ENCODE measurements around the gene MT1HL1.

Gene MT1HL1

GRCh38 chr1:237029240-237029639 lies 25.0 kb upstream of the MT1HL1 start:
- H3K4me3 ChIP-seq (ENCODE audit: low read depth, low read length): no peak overlapping the region
- in situ Hi-C loops (cut with HindIII; ENCODE audit: low sequenced_read_pairs): no loop called here
- no peak for TF ChIP-seq CTCF (IDR thresholded peaks at IDR 0.05; ENCODE audit: low read depth, low read length, missing control alignments)
- no peak for DNase-seq (ENCODE audit: low read depth)

GRCh38 chr1:237025358-237026074 lies 21.3 kb upstream of the MT1HL1 start:
- no peak overlapping the region for H3K4me3 ChIP-seq (ENCODE audit: low read depth, low read length)
- no peak for TF ChIP-seq CTCF (IDR thresholded peaks at IDR 0.05; ENCODE audit: low read depth, low read length, missing control alignments)
- DNase-seq (ENCODE audit: low read depth): no peak
- in situ Hi-C loops (cut with HindIII; ENCODE audit: low sequenced_read_pairs): no loop called here

GRCh38 chr1:237018896-237019295 lies 14.7 kb upstream of the MT1HL1 start:
- no peak for DNase-seq (ENCODE audit: low read depth)
- in situ Hi-C loops (cut with HindIII; ENCODE audit: low sequenced_read_pairs): no loop called here

GRCh38 chr1:237016626-237017025 lies 12.4 kb upstream of the MT1HL1 start:
- no peak overlapping the region for H3K4me3 ChIP-seq (ENCODE audit: low read depth, low read length)
- TF ChIP-seq CTCF (IDR thresholded peaks at IDR 0.05; ENCODE audit: low read depth, low read length, missing control alignments): no peak
- in situ Hi-C loops (cut with HindIII; ENCODE audit: low sequenced_read_pairs): no loop called here
- no peak for DNase-seq (ENCODE audit: low read depth)

More at GRCh38 chr1:237018896-237019295, 14.7 kb upstream of the MT1HL1 start:
- H3K4me3 ChIP-seq (ENCODE audit: low read depth, low read length): no peak overlapping the region
- TF ChIP-seq CTCF (IDR thresholded peaks at IDR 0.05; ENCODE audit: low read depth, low read length, missing control alignments): no peak

GRCh38 chr1:237013608-237014007 lies 9.4 kb upstream of the MT1HL1 start:
- no peak for TF ChIP-seq CTCF (IDR thresholded peaks at IDR 0.05; ENCODE audit: low read depth, low read length, missing control alignments)
- DNase-seq (ENCODE audit: low read depth): peak; percentile 9
- in situ Hi-C loops (cut with HindIII; ENCODE audit: low sequenced_read_pairs): no loop called here

GRCh38 chr1:237012788-237013383 lies 8.6 kb upstream of the MT1HL1 start:
- H3K4me3 ChIP-seq (ENCODE audit: low read depth, low read length): no peak overlapping the region
- TF ChIP-seq CTCF (IDR thresholded peaks at IDR 0.05; ENCODE audit: low read depth, low read length, missing control alignments): no peak
- DNase-seq (ENCODE audit: low read depth): peak; percentile 96
- in situ Hi-C loops (cut with HindIII; ENCODE audit: low sequenced_read_pairs): no loop called here

More at GRCh38 chr1:237013608-237014007, 9.4 kb upstream of the MT1HL1 start:
- no peak overlapping the region for H3K4me3 ChIP-seq (ENCODE audit: low read depth, low read length)
